Measurements from ENCODE around the gene TUBA3E. TPM values are rescaled to one million over a fixed set of nuclear protein-coding genes. Genes with fewer than 3 reads are reported as not detected.
"Not testable (repeated sequence)": the region's sequence is repeated elsewhere in the genome, so short reads cannot be mapped to it uniquely, and the experiment has no call there.

The TUBA3E gene
- polyA plus RNA-seq, 3 donors, result not detected

DNA sequence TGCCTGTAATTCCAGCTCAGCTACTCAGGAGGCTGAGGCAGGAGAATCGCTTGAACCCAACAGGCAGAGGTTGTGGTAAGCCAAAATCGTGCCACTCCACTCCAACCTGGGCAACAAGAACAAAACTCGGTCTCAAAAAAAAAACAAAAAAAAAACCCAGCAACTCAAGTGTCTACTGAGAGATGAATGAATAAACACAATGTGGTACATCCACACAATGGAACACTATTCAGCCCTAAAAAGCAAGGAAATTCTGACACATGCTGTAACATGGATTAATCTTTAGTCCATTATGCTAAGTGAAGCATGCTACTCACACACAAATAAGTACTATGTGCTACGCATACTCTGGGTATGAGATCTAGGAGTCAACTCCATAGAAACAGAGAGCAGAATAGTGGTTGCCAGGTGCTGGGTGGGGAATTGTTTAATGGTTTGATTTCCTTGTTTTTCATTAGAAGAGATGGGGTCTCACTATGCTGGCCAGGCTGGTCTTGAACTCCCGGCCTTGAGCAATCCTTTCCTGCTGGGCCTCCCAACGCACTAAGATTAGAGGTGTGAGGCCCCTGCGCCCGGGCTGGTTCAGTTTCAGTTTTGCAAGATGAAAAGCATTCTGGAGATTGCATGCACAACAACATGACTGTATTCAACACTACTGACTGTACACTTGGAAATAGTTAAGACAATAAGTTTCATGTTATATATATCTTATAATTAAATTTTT lies 32.8 kb downstream of the TUBA3E start:
- DNase-seq, result no peak

DNA sequence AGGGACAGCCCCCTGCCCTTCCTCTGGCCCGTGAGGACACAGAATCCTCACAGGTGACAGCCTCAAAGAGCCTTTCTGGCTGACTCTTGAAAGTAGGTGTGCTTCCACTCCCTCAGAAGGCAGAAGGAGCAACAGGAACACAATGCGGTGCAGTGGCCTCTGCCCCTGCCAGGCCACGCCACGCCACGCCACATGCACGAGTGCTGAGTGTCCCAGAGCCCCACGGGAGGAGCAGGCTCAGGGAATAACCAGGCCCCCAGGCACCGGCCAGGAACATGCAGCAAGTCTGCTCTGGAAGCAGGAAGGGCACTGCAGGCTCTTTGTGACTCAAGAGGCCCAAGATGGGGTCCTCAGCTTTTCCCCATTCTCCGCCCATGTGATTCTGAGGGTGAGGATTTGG lies 35.3 kb downstream of the TUBA3E start:
- no peak for DNase-seq

DNA sequence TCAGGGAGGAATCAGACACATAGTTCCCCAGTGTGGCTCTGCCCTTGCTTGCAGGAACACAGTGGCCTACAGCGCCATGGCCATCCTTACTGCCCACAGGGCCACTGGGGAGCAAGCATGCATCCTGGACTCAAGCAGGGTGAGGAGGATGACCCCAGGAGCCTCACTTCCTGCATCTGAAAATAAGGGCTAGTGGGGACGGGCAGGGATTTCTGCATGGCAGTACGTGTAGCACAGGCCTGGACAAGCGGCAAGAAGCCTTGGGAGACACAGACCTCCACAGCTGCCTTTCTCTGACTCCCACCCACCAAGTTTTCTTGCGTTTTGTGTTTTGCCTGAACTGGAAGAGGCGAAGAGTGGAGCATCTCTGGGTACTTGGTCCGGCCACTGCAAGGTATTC lies 35.8 kb downstream of the TUBA3E start:
- DNase-seq, result not testable (repeated sequence)

DNA sequence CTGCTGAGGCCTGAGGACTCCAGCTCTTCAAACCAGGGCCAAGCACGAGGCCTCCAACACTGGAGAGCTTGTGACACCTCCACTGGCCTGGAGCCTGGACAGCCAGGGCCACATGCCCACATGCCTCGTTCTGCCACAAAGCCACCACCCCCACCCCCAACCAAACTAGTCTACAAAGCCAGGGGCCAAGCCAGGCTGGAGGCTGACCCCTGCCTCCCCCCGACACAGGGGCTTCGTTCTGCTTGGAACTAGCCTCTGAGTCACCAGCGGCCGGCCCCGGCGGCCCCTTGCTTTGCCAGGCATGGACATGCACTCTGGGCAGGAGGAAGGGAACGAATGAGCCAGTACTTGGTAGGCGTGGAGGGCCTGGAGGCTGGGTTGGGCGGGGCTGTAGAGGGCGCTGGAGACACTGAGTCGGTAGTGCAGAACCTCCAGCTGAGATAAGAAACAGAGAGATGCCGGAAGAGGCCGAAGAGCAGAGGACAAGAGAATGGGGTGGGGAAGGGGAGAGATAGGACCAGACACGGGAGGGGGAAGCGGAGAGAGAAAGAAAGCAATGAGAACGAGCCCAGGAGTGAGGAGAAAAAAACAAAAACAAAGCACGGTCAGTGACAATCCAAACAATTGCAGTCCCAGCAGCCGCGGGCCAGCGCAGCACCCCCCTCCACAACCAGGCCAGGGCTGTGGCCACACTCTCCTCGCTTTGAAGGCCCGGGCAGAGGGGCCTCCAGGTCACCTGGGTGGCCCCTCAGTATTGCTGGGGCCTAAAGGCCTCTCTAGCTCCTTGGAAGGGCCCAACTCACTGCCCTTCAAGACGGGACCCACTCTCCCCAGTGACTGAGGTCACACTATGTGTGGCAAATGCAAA lies 37.2 kb downstream of the TUBA3E start:
- DNase-seq, result not testable (repeated sequence)

DNA sequence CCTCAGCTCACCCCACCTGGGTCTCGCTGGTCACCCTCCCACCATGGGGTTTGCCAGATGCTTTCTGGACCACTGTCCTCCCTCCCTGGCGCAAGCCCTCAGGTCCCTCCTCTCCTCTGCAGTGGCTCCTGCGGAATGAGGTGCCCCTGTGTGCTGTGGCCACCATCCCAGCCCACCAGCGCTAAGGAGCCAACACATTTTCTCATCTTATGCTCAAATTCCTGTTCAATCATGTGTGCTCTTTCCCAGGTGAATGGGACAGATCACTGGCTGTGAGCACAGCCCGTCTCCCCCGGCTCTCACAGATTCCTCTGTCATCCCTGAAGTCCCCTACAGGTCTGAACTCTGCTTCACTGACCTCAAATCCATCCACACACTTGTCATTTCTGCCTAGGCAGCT lies 38.1 kb downstream of the TUBA3E start:
- no peak for DNase-seq

DNA sequence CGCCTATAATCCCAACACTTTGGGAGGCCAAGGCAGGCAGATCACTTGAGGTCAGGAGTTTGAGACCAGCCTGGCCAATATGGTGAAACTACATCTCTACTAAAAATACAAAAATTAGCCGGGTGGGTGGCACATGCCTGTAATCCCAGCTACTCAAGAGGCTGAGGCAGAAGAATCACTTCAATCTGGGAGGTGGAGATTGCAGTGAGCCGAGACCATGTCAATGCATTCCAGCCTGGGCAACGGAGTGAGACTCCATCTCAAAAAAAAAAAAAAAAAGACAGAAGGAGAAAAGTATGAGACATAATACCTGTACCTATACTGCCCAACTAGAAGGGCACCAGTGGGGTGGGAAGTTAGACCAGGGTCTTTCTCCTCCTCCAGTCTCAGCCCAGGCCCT lies 38.9 kb downstream of the TUBA3E start:
- DNase-seq, result not testable (repeated sequence)

DNA sequence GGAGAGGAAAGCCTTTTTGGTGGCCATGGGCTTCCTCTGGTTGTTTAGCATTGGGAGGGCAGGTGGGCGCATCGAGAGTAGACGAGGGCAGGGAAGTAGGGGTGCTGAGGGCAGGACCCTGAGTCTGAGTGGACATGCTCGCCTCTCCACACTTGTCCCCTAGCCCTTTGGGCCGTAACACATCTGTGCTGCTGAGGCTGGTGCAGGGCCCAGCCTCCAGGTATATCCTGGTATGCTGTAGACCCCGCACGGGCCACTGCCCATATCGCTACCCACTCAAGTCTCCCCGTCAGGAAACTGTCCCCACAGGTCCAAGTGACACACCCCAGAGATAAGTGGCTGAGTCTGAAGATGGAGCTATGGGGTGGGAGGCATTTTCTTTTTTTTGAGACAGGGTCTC lies 39.6 kb downstream of the TUBA3E start:
- no peak for DNase-seq

DNA sequence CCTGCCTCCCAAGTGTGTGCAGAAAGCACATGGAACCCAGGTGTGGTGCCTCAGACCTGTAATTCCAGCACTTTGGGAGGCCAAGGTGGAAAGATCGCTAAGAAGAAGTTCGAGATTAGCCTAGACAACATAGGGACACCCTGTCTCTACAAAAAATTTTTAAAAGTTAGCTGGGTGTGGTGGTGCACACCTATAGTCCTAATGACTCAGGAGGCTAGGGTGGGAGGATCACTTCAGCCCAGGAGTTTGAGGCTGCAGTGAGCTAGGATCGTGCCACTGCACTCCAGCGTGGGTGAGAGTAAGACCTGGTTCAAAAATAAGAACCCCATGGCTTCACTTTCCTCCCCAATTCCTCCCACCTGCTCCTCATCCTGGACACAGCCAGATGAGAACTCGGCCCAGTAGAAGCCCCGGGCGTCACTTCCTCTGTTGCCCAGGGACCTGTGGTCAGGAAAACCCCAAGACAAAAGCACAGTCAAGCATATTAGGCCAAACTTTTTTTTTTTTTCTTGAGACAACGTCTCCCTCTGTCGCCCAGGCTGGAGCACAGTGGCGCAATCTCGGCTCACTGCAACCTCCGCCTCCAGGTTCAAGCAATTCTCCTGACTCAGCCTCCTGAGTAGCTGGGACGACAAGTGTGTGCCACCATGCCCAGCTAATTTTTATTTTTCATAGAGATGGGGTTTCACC lies 40.3 kb downstream of the TUBA3E start:
- not testable (repeated sequence) for DNase-seq

DNA sequence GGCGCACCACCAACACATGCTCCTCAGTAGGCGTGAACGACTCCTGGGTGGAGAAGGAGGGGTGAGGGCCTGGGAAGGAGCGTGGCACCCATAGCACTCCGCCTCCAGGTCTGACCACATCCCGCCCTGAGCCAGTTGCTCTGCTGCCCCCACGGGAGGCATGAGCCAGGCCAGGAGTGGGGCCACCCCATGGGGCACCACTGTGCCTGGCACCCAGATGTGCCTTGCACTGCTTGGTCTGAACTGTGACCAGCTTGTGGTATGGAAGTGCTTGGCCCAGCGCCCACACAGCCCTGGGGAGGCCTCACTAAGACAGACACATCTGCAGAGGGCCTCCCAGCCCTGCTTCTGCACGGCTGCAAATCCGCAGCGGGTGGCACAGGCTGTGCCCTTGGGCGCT lies 40.9 kb downstream of the TUBA3E start:
- DNase-seq, result not testable (repeated sequence)

DNA sequence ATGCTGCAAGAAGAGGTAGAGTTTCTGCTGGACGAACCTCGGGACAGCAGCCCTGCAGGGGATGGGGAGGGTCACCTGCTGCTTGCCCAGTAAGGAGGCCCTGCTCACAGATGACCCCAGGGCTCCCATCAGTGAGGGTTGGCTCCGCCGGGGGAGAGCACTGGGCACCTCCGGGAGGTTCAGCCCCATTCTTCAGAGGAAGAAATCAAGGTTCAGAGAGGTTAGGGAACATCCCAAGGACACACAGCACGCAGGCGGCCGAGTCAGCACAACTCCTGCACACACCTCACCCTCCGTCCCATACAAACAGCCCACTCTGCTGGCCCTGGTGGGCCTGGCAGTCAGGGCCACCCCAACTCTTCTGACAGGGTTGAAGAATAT lies 41.6 kb downstream of the TUBA3E start:
- DNase-seq, result no peak

DNA sequence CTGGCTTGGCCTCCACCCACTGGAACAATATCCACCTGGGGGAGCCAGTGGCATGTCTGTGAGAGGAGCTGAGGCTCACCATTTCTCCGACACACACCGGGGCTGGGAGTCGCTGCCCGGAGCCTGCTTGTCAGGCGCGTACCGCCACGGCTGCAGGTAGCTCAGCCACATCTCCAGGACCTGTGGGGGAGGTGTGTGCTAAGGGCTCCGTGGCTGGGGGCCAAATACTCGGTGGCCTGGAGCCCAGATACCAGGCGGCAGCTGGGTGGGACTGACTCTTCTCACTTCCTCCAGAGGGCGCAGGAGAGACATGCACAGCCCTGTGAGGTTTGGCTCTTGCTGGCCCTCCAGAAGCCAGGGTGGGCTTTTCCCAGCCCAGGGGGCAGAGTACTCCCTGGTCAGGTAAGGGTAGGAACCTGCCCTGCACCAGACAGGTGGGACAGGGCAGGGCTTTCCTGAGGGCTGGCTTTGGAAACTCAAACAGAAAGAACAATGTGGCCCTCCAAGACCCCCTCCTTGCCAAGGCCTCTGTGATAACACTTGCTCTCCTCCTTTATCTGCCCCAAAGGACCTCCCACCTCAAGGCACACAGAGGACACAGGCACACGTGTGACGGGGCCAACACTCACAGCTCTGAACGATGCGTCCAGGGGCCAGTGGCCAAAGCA lies 42.1 kb downstream of the TUBA3E start:
- not testable (repeated sequence) for DNase-seq

DNA sequence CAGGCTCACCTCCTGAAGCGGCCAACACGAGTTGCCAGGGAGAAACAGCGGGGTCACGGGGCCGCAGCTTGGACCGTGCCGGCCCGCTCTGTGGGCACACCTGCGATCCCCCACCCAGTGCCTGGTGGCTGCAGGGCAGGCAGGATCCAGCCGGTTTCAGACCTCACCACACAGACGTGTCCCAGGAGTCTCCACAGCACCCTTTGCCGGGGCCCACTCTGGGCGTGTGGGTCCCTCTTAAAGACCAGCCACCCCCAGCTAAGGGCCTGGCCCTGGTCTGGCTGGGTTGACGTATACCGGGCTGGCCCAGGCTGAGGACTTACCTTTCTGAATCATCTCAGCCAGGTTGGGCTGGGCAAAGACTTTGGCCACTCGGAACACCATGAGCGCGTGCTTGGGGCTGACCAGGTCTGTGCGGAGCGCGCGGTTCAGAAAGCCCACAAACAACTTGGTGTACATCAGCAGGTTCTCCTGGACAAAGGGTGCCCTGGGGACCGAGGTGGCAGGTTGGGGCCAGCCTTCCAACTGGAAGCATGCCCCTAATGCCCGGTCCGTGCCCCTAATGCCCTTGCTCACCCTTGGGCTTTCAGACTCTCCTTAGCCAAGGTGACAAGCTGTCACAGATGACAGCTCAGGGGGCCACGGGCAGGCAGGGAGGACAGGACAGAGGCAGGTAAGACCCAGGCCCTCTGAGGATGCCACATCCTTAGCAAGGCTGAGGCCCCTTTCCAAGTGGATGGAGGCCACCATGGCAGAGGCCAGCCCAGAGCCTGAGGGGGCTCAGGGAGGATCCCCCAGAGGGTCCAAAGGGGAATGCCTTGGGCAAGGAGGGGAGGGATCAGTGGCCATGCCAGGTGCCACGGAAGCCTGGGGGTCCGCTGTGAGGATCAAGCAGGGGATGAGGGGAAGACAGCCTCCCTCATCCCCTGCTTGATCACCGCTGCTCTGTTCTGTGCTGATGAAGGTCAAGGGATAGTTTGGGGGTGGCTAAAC lies 43.2 kb downstream of the TUBA3E start:
- DNase-seq, result no peak

DNA sequence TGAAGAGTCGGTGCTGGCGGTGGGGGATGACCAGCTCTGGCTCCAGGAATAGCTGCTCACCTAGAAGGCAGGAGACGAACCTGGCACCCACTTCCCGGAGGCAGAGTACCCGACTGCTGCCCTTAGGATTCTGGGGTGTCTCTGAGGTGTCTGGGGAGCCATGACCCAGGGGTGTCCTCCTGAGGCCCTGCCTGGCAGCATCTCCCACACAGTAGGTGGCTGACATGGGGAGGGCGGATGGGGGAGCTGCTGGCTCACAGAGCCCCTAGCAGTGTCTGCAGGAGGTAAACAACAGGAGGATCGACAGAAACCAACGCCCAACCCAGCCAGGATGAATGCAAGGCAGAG lies 43.8 kb downstream of the TUBA3E start:
- not testable (repeated sequence) for DNase-seq

DNA sequence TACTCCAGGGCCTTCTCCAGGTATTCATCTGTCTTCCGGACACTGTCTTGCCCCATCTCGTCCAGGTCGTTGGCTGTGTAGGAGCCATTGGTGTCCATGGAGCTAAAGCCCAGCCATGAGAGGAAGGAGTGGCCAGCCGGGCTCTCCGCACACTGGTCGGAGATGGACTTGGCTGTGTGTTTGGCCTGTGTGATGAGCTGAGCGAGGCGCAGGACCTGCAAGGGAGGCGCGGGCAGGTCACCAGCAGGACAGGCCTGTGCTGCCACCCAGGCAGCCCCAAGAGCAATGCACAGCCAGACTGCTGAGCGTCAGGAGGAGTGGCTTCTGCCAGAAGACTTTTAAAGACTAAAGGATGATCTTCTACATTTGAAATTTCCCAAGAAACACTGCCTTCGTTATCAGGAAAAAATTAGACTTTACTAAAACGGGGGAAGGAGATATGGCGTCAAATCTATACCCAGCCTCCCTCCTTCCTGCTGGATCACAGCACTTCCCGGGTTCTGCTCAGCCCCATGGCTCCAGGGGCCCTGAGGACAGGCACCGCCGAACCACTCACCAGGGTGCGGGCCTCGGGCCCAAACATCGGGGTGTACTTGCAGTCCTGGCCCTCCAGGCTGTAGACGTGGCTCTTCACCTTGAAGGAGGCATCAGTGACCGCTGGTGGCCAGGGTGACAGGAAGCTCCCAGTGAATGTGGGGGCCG lies 44.4 kb downstream of the TUBA3E start:
- DNase-seq, result not testable (repeated sequence)

DNA sequence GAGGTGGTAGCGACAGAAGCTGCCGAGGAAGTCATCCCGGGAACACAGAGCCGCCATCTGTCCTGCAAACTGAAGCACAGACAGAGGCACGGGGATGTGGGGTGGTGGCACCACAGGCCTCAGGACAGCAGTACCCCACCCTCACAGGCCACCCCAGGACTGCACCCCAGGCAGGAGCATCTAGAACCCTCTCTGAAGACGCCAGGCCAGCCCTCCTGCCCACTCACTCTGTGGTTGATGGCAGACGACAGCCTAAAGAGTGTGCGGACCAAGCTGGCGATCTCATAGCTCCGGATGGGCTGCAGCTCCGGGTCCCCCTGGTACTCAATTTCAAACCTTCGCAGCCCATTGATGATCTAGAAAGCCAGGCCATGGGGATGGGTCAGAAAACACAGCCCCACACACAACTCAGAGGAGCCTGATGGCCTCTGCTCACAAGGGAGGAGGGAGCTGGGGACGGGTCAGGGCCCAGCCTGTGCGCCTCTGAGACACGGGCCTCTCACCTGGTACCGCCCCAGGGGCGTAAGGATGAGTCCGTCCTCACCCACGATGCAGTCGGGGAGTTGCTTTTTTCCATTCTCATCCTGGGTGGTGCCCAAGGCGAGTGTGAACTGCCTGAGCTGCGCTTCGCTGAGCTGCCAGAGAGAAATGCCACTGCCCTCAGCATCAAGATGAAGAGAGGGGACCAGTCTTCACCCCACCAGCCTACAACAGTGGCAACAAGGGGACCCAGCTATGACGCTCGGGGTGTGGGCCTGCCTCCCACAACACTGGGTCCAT lies 45.2 kb downstream of the TUBA3E start:
- no peak for DNase-seq

DNA sequence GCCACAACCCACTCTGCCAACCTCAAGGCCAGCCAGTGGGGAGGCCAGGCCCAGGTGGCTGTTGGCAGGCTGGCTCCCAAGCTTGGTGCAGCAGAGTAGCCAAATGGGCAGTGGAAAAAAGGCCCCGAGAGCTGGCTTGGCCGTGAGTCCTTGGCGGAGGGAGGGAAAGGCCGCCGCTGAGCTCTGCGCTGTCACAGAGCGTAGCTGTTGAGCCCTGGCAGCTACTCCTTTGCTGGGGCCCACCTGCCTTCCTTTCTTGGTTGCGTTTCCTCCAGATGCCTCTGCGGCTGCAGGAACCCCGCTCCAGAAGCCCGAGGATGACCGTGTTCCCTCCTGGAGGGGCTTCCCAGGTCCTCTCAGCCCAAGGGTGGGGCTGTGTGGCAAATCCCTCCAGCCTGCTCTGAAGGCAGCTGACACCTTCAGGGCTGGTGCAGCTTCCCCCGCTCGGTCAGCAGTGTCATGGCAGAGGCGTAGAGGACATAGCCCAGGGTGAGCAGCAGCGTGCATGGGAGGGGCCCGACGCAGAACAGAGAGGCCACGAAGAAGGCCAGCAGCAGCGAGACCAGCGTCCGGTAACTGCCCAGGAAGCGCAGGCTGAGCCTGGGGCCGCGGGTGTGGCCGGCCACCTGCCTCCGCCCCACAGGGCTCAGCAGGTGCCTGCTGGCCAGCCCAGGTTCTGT lies 46.0 kb downstream of the TUBA3E start:
- not testable (repeated sequence) for DNase-seq

DNA sequence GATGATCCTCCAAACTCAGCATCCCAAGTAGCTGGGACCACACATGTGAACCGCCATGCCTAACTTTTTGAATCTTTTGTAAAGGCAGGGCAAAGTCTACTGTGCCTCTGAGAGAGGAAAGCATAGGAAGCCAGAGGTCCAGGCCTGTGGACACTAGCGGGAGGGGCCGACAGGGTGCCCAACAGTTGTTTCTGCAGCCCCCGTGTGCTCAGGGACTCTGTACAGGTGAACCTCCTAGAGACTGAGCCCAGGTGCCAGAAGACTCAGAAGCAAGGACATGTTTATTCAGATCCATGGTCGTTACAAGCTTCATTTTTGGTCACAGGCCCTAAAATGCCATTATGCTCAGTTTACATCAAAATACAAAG lies 47.1 kb downstream of the TUBA3E start:
- DNase-seq, result not testable (repeated sequence)

DNA sequence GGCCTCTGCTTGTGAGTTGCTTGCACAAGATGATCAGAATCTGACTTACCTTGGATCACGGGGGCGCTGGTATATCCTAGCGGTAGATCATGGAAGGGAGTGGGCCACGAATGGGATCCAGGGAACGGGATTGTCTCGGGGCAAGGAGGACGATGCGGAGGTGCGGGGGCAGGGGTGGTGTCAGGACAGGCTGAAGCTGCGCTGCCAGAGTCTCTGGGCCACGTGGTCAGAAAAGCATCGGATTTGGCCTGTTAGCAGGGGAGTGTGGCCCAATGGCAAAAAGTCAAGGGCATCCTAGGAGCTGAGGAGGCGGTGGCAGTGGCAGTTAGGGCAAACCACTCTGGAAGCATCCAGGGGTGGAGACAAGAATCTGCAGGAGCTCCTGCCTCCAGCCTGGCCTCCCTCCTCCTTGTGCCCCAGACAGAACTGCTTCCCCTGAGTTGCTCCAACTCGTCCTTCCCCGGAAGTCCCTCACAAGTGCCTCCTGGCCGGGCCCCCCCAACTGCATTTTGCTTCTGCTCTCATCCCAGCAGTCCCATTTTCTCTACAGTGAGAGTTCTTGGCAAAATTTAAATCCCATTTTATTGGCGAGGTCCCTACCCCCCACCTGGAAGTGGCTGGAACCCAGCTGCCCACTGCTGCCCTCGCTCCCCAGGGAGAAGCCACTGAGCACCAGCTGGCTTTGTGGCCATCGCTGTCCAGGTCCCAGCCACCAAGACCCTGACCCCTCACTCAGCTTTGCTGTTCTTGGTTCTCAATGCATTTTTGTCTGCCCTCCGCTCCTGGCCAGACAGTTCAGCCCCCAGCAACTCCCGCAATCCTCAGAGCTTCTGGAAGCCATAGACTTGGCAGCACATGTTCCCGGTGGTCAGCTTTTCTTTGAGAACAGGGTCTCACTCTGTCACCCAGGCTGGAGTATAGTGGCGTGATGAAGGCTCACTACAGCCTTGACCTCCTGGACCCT lies 47.8 kb downstream of the TUBA3E start:
- DNase-seq, result no peak
